K562 (cell line): ENCODE data around the gene DZIP1. TPM values are rescaled to one million over a fixed set of nuclear protein-coding genes. Genes with fewer than 3 reads are reported as not detected.

Experiments used
- ATAC-seq: fragments of 200-7000 bp; cut with Tn5 transposase; 3 replicates; pipeline ENCODE4 v1.9.1; 2020; ENCODE audit warnings: moderate library complexity
- BruUV-seq: library from RNA; stranded (reverse); fragments of 400-500 nt; replicated peaks from 2 replicates; lab custom pipeline; 2021; lab: Mats Ljungman, UMichigan
- CTCF ChIA-PET: fragments of 300-600 bp; formaldehyde crosslinking; extraction: SDS; loops from one replicate; lab custom pipeline; 2021; ENCODE audit warnings: low intra/inter-chr PET ratio; lab: Yijun Ruan, JAX
- POLR2A ChIA-PET: fragments of 300-600, 350-650 bp; sonication (Branson Sonifier 250); formaldehyde crosslinking; extraction: SDS; loops from one replicate; lab custom pipeline; 2021; ENCODE audit warnings: antibody characterized with exemption, inconsistent platforms; lab: Yijun Ruan, JAX
- DNase-seq, 4 experiments: peaks; one replicate each; pipeline versions ENCODE4 v3.0.0 to v3.0.0-alpha.2; 2011 to 2018; ENCODE audit warnings: low spot score in 3 of 4, mixed read lengths in 3 of 4; ENCODE audit errors: extremely low read depth in 1 of 4
- FAIRE-seq: peaks from 2 replicates; lab custom pipeline; 2011; peaks lifted over from hg19 to GRCh38; lab: Jason Lieb, UNC
- H2AFZ ChIP-seq: 2 replicates; pipeline ENCODE4 v1.6.0; 2011; ENCODE audit warnings: low read depth, low read length, control low read depth, inconsistent platforms
- H3K27ac ChIP-seq: fragments of 200-600 bp; 3 replicates; pipeline ENCODE4 v1.8.0; 2011; ENCODE audit warnings: low read depth, mild to moderate bottlenecking, control low read depth, inconsistent platforms, low read length, moderate library complexity, mixed read lengths; ENCODE audit errors: extremely low read depth
- H3K27me3 ChIP-seq, 2 experiments: fragments of 300-600 bp in 1 of 2; 2 replicates in 1 of 2; 3 replicates in 1 of 2; pipeline versions ENCODE4 v1.6.0 to v1.8.0; 2011; ENCODE audit warnings: inconsistent platforms in 2 of 2, low read length in 2 of 2, mild to moderate bottlenecking in 1 of 2, mixed read lengths in 1 of 2, moderate library complexity in 1 of 2; ENCODE audit not compliant: control insufficient read depth in 2 of 2, insufficient read depth in 2 of 2
- H3K36me3 ChIP-seq: fragments of 300-600 bp; 3 replicates; pipeline ENCODE4 v1.8.0; 2011; ENCODE audit warnings: mild to moderate bottlenecking, low read length, inconsistent platforms; ENCODE audit not compliant: control insufficient read depth, insufficient read depth
- H3K4me1 ChIP-seq, 2 experiments: fragments of 200-600 bp in 1 of 2; replicated peaks in 1 of 2; 2 replicates in 1 of 2; 3 replicates in 1 of 2; pipeline versions ENCODE4 v1.5.1 to v1.8.0; 2011; ENCODE audit warnings: inconsistent platforms in 2 of 2, low read length in 2 of 2, mild to moderate bottlenecking in 1 of 2, mixed read lengths in 1 of 2, moderate library complexity in 1 of 2; ENCODE audit not compliant: control insufficient read depth in 2 of 2, insufficient read depth in 2 of 2
- H3K4me2 ChIP-seq: 2 replicates; pipeline ENCODE4 v1.6.1; 2011; ENCODE audit warnings: low read length, control low read depth, inconsistent platforms, mixed read lengths; ENCODE audit not compliant: insufficient read depth
- H3K4me3 ChIP-seq: fragments of 200-600 bp; sonication (generic), shearing (Covaris generic); 2 replicates; pipeline ENCODE4 v1.5.1; 2016; ENCODE audit warnings: control low read depth, inconsistent platforms
- H3K79me2 ChIP-seq: fragments of 200-600 bp; 3 replicates; pipeline ENCODE4 v1.8.0; 2011; ENCODE audit warnings: low read length, inconsistent platforms; ENCODE audit not compliant: control insufficient read depth, insufficient read depth
- H3K9ac ChIP-seq, 2 experiments: 2 replicates each; pipeline versions ENCODE4 v1.6.0 to v1.6.1; 2011; ENCODE audit warnings: low read depth in 2 of 2, low read length in 2 of 2, control low read depth in 1 of 2, inconsistent platforms in 1 of 2, mild to moderate bottlenecking in 1 of 2, mixed read lengths in 1 of 2; ENCODE audit not compliant: insufficient read depth in 1 of 2
- H3K9me1 ChIP-seq: one replicate; pipeline ENCODE4 v1.6.0; 2011; ENCODE audit warnings: inconsistent platforms, mild to moderate bottlenecking, low read length, moderate library complexity; ENCODE audit not compliant: control insufficient read depth, insufficient read depth
- H3K9me3 ChIP-seq: replicated peaks from 2 replicates; pipeline ENCODE4 v1.5.1; 2011; ENCODE audit warnings: low read depth, low read length, inconsistent platforms; ENCODE audit not compliant: control insufficient read depth, insufficient read depth
- H4K20me1 ChIP-seq: replicated peaks from 2 replicates; pipeline ENCODE4 v1.6.1; 2011; ENCODE audit warnings: low read length, inconsistent platforms, mixed read lengths; ENCODE audit not compliant: control insufficient read depth, insufficient read depth
- ATF3 ChIP-seq, 2 experiments: fragments of 450-650 bp in 1 of 2; sonication (generic) in 1 of 2; formaldehyde crosslinking in 1 of 2; IDR thresholded peaks in 1 of 2; conservative IDR thresholded peaks in 1 of 2; 2 replicates each; pipeline versions ENCODE4 v1.6.1 to v1.8.1; 2016 to 2023; ENCODE audit warnings: mild to moderate bottlenecking in 2 of 2, moderate library complexity in 2 of 2, inconsistent platforms in 1 of 2, missing genetic modification reagents in 1 of 2
- CTCF ChIP-seq, 3 experiments: IDR thresholded peaks in 2 of 3; conservative IDR thresholded peaks in 1 of 3; 2 replicates each; pipeline ENCODE4 v1.5.1; 2011 to 2012; ENCODE audit warnings: low read length in 3 of 3, mild to moderate bottlenecking in 3 of 3, control low read depth in 2 of 3, improper control_type of control experiment in 1 of 3, inconsistent platforms in 1 of 3, low read depth in 1 of 3, mixed read lengths in 1 of 3, moderate library complexity in 1 of 3; ENCODE audit not compliant: insufficient read depth in 2 of 3
- HMG20B ChIP-seq: fragments of 250-450 bp; sonication (Bioruptor Pico); IDR thresholded peaks from 2 replicates; pipeline ENCODE4 v1.5.0; 2021; ENCODE audit warnings: mild to moderate bottlenecking
- NFE2L1 ChIP-seq: fragments of 450-650 bp; IDR thresholded peaks from 2 replicates; pipeline ENCODE4 v1.6.1; 2016; ENCODE audit warnings: missing genetic modification characterization, low read depth, mild to moderate bottlenecking, missing compliant biosample characterization, moderate library complexity, borderline replicate concordance
- PRPF4 ChIP-seq: fragments of 200-400 bp; formaldehyde crosslinking; IDR thresholded peaks from one replicate; pipeline ENCODE4 v1.6.1; 2017; ENCODE audit warnings: low read length, low read depth, mild to moderate bottlenecking; ENCODE audit not compliant: insufficient read depth, poor library complexity, severe bottlenecking
- RAD21 ChIP-seq, 2 experiments: fragments of 250-450 bp in 1 of 2; fragments of 450-650 bp in 1 of 2; sonication (Bioruptor Pico) in 1 of 2; formaldehyde crosslinking in 1 of 2; IDR thresholded peaks in 1 of 2; conservative IDR thresholded peaks in 1 of 2; 2 replicates each; pipeline versions ENCODE4 v1.4.0 to v1.8.0; 2020 to 2022; ENCODE audit warnings: mild to moderate bottlenecking in 2 of 2, moderate library complexity in 1 of 2
- SMC3 ChIP-seq: conservative IDR thresholded peaks from 2 replicates; pipeline ENCODE4 v1.6.1; 2011; ENCODE audit warnings: low read depth, low read length, improper control_type of control experiment; ENCODE audit not compliant: insufficient read depth
- U2AF2 ChIP-seq: fragments of 200-400 bp; formaldehyde crosslinking; optimal IDR thresholded peaks from 2 replicates; pipeline ENCODE3; 2017; ENCODE audit warnings: low read depth, mild to moderate bottlenecking, low read length
- UBTF ChIP-seq, 2 experiments: IDR thresholded peaks; 2 replicates each; pipeline ENCODE4 v1.6.1; 2012; ENCODE audit warnings: improper control_type of control experiment in 2 of 2, low read depth in 2 of 2, low read length in 2 of 2, borderline replicate concordance in 1 of 2
- ZBTB43 ChIP-seq: sonication (generic); formaldehyde crosslinking; IDR thresholded peaks from 2 replicates; pipeline ENCODE4 v1.8.0; 2023; ENCODE audit warnings: mild to moderate bottlenecking, missing genetic modification reagents
- ZNF197 ChIP-seq: fragments of 200-800 bp; sonication (Bioruptor generic); IDR thresholded peaks from 2 replicates; pipeline ENCODE4 v1.6.1; 2016; ENCODE audit warnings: low read depth, missing genetic modification characterization, missing compliant biosample characterization
- ZNF384 ChIP-seq: IDR thresholded peaks from 2 replicates; pipeline ENCODE4 v1.6.1; 2012; ENCODE audit warnings: low read depth, low read length, improper control_type of control experiment
- in situ Hi-C: fragments of 300-500 bp; cut with MboI; formaldehyde crosslinking; loops from 4 replicates; pipeline ENCODE4 v1.15.0; 2018; ENCODE audit warnings: inconsistent platforms, mixed read lengths
- intact Hi-C: fragments of 100-400 bp; cut with micrococcal nuclease; formaldehyde crosslinking; loops from 2 replicates; pipeline ENCODE4 v1.14.2; 2022
- polyA plus RNA-seq, 8 experiments: library from polyadenylated mRNA; depleted of rRNA in 4 of 8; stranded (reverse) in 5 of 8; unstranded in 3 of 8; fragments of >200 nt; fragmentation: Nextera tagmentation in 2 of 8; fragmentation: Illumina TruSeq in 1 of 8; extraction: Ambion mirVana in 2 of 8; extraction: Trizol in 1 of 8; gene quantifications; 2 replicates each; pipeline versions ENCODE4 v1.2.1 to v1.2.3, GENCODE V29; 2011 to 2014; ENCODE audit warnings: inconsistent platforms in 1 of 8, missing spikeins in 1 of 8
- total RNA-seq, 7 experiments: library from RNA; depleted of rRNA in 6 of 7; stranded (reverse); fragments of >200 nt in 6 of 7; fragmentation: Illumina TruSeq in 2 of 7; extraction: Trizol in 2 of 7; gene quantifications; 2 replicates each; pipeline versions ENCODE4 v1.2.1 to v1.2.3, GENCODE V29; 2011 to 2021; ENCODE audit warnings: low replicate concordance in 1 of 7

DZIP1 gene
- total and polyA plus RNA-seq, 9 of the 15 experiments (the other 6 are each of a cell fraction or from before 2014, with no cell fraction given) = 0.07 TPM; not detected in 8

- DNase-seq (peak; percentile 12 to 41 (median 22)), FAIRE-seq (no peak), ATAC-seq (peak; percentile 51; the same call in 1 of the 3 replicates)
- intact Hi-C loops = loop anchor here (1.0 to 5.0 kb wide), 3 partner anchors 39 to 173 kb away; no protein-coding TSS in a partner anchor
- no peaks in the 10 kb centered on the region for H3K9me1 ChIP-seq
- H3K9ac ChIP-seq = no peak overlapping the region
- no peak for TF ChIP-seq UBTF (IDR thresholded peaks at IDR 0.05; ENCODE audit: borderline replicate concordance in 1 of 2, low read depth in 2 of 2, low read length in 2 of 2)
- peak in 1 of 2 experiments; percentile 52; a peak in 2 of 4 replicates for TF ChIP-seq RAD21 (CRISPR knock-in tag; conservative IDR thresholded peaks at IDR 0.05 in 1 of 2, IDR thresholded peaks at IDR 0.05 in 1 of 2)
- TF ChIP-seq HMG20B (CRISPR knock-in tag) = no peak
- TF ChIP-seq ZNF197 = no peak
- no peak for TF ChIP-seq U2AF2
- no peak for TF ChIP-seq PRPF4
- no peak for TF ChIP-seq ZBTB43
- TF ChIP-seq SMC3 = 0 out of 2 replicates have a peak, but pooled peaks have one; percentile 24
- peak; percentile 29 to 64 (median 39); a peak in 3 of 6 replicates for TF ChIP-seq CTCF (IDR thresholded peaks at IDR 0.05 in 2 of 3, conservative IDR thresholded peaks at IDR 0.05 in 1 of 3; ENCODE audit: insufficient read depth in 2 of 3, low read depth in 1 of 3, low read length in 3 of 3)
- no peak for TF ChIP-seq ATF3 (IDR thresholded peaks at IDR 0.05)
- no peak for TF ChIP-seq ATF3 (CRISPR knock-in tag; conservative IDR thresholded peaks at IDR 0.05)
- peak; percentile 96 for TF ChIP-seq ZNF384
- TF ChIP-seq NFE2L1 (tag) = no peak
- no peak overlapping the region for H2AFZ ChIP-seq
- H3K4me2 ChIP-seq = no peak overlapping the region
- in situ Hi-C loops = no loop called here
- no peaks in the 10 kb centered on the region for H3K79me2 ChIP-seq
- no peaks in the 10 kb centered on the region for H3K36me3 ChIP-seq
- no peaks in the 10 kb centered on the region for H4K20me1 ChIP-seq
- BruUV-seq = no TSS peak
- no peak overlapping the region for H3K27ac ChIP-seq
- no peaks in the 10 kb centered on the region for H3K27me3 ChIP-seq
- H3K9me3 ChIP-seq = no peaks in the 10 kb centered on the region; the same call in 1 of the 2 replicates
- POLR2A ChIA-PET = interaction anchor here (1.3 kb wide), 1 partner anchor 16 kb away, joined by 4 read pairs; the partner anchor contains the start of gene DNAJC3
- CTCF ChIA-PET = interaction anchor here (0.5 to 1.2 kb wide), 4 partner anchors 25 to 1041 kb away, joined by 3 to 5 read pairs (median 3); no protein-coding TSS in a partner anchor
- peaks cover 0 to 5% of the 10 kb centered on the region in 2 experiments; a peak in 1 of 5 replicates for H3K4me1 ChIP-seq
- no peak overlapping the region for H3K4me3 ChIP-seq
Measured at GRCh38 chr13:95660981-95661581, 16.6 kb upstream of the DZIP1 start.
